ENCODE results near the gene LEPROT. TPM values are rescaled to one million over a fixed set of nuclear protein-coding genes. Genes with fewer than 3 reads are reported as not detected.
A peak's percentile ranks its signal among the peaks of the same experiment; 100 is the strongest.

LEPROT gene
- total and polyA plus RNA-seq, 9 donors = 57.4 to 115 (median 72.0) TPM

DNA sequence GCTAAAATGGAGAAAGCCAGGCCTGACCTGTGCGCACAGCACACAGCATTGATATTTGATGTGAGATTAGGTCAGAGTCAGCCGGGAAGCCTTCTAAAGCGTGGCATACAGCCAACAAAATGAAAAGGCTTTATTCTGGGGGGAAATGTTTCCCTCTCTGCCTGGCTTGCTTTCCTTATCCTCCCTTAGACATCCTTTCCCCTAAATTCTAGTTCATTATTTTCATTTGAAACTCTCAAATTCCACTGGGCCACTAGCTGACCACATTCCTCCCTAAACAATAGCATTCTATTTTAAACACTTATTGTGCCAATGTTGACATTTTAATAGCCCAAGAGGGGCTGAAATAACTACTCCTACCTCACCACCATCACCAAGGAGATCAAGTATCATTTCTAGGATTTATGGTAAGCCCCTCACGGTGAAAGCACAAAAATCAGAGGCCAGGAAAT, 49.4 kb downstream of the LEPROT start:
- intact Hi-C loops (cut with DNase I) = no loop called here
- H3K27ac ChIP-seq = peak overlapping the region in 1 of 2 donors; percentile 1
- H3K4me3 ChIP-seq = no peak overlapping the region
- TF ChIP-seq CTCF (IDR thresholded peaks at IDR 0.05) (no peak), POLR2A (IDR thresholded peaks at IDR 0.05) (no peak), EP300 (IDR thresholded peaks at IDR 0.05) (no peak)
- 4 to 16% (median 8%) methylated on average over 4 of the region's 4 CpGs for WGBS, 3 donors
- DNase-seq = no peak
- no peaks in the 10 kb centered on the region for H3K9me3 ChIP-seq
- no peaks in the 10 kb centered on the region for H3K27me3 ChIP-seq
- no peaks in the 10 kb centered on the region for H3K36me3 ChIP-seq
- peaks cover 9% of the 10 kb centered on the region for H3K4me1 ChIP-seq (ENCODE audit: insufficient read depth)

DNA sequence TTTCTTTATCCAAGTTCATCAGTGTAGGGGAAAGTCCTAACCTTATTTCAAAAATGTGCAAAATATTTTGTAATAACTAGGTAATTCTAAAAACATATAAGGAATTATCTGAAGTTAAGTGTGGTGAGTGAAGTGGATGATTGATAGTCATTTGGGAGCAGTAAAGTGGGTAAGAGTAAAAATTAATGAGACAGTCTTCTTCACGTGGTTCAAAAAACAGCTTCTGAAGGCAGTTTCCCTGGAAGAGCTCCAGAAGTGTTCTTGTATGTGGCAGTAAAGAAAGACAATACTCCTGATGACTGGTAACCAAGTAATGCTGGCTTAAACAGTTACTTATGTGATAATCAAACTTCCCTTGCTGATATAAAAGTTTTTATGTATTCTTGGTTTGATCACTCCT, 50.3 kb downstream of the LEPROT start:
- Histone ChIP-seq H3K27ac (peak overlapping the region in 1 of 2 donors; percentile 22), H3K27me3 (no peaks in the 10 kb centered on the region), H3K9me3 (no peaks in the 10 kb centered on the region), H3K4me1 (ENCODE audit: insufficient read depth) (peaks cover 9% of the 10 kb centered on the region), H3K36me3 (no peaks in the 10 kb centered on the region), H3K4me3 (no peak overlapping the region)
- DNase-seq = no peak
- intact Hi-C loops (cut with DNase I) = no loop called here
- no peak for TF ChIP-seq EP300 (IDR thresholded peaks at IDR 0.05)
- TF ChIP-seq POLR2A (IDR thresholded peaks at IDR 0.05) = no peak
- TF ChIP-seq CTCF (IDR thresholded peaks at IDR 0.05) = no peak
- WGBS, 3 donors = 47 to 62% (median 61%) methylated on average over 1 of the region's 1 CpG

GRCh38 chr1:65471213-65471833, 50.9 kb downstream of the LEPROT start:
- Histone ChIP-seq H3K27ac (peak overlapping the region in 1 of 2 donors; percentile 22), H3K27me3 (no peaks in the 10 kb centered on the region), H3K4me1 (ENCODE audit: insufficient read depth) (peaks cover 9% of the 10 kb centered on the region), H3K4me3 (no peak overlapping the region), H3K36me3 (no peaks in the 10 kb centered on the region), H3K9me3 (no peaks in the 10 kb centered on the region)
- intact Hi-C loops (cut with DNase I) = no loop called here
- no peak for DNase-seq
- TF ChIP-seq EP300 (IDR thresholded peaks at IDR 0.05) (no peak), CTCF (IDR thresholded peaks at IDR 0.05) (no peak), POLR2A (IDR thresholded peaks at IDR 0.05) (no peak)
- 36 to 39% (median 37%) methylated on average over 2 of the region's 2 CpGs for WGBS, 3 donors

DNA sequence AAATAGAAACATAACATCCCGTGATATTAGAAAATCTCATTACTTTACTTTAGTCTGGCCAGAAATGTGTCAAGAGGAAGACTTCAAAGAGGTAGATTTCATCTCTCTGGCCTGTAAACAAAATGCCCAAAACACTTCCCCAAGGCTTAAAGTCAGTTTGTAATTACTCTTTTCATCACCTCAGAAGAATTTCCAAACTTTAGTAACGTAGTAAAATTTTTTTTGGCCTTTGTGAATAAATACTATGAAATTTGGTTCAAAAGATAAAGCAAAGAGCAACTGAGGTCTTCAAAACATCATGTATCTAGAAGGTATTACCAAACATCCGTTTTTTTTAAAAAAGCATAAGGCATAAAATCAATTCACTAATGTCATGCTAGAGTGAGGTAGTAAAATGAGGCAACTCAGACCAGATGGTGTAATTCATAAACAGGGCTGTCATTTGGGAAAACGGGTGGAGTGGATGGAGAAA, 51.4 kb downstream of the LEPROT start:
- no peaks in the 10 kb centered on the region for H3K27me3 ChIP-seq
- H3K9me3 ChIP-seq = no peaks in the 10 kb centered on the region
- no peaks in the 10 kb centered on the region for H3K36me3 ChIP-seq
- H3K4me3 ChIP-seq = no peak overlapping the region
- TF ChIP-seq POLR2A (IDR thresholded peaks at IDR 0.05) = no peak
- TF ChIP-seq CTCF (IDR thresholded peaks at IDR 0.05) = no peak
- no peak for TF ChIP-seq EP300 (IDR thresholded peaks at IDR 0.05)
- intact Hi-C loops (cut with DNase I) = no loop called here
- no peak for DNase-seq
- peaks cover 9% of the 10 kb centered on the region for H3K4me1 ChIP-seq (ENCODE audit: insufficient read depth)
- H3K27ac ChIP-seq = peak overlapping the region in 1 of 2 donors; percentile 22
- 16 to 26% (median 16%) methylated on average over 4 of the region's 4 CpGs for WGBS, 3 donors

Data from ovary (tissue), 9 donors.